ENCODE results near the gene SELENON.

Gene SELENON

GRCh38 chr1:25785333-25786067 is 14.5 kb upstream of the SELENON start:
- TF ChIP-seq ZNF341 (tag by site-specific recombination; IDR thresholded peaks at IDR 0.05; ENCODE audit: low read depth) (0 out of 2 replicates have a peak, but pooled peaks have one; percentile 33), ZNF580 (tag by site-specific recombination; IDR thresholded peaks at IDR 0.05) (no peak), ZBTB17 (tag by site-specific recombination; IDR thresholded peaks at IDR 0.05) (no peak), KLF9 (tag by site-specific recombination; IDR thresholded peaks at IDR 0.05; ENCODE audit: low read depth) (no peak), ZNF169 (tag by site-specific recombination; IDR thresholded peaks at IDR 0.05) (no peak), ZNF19 (tag by site-specific recombination; IDR thresholded peaks at IDR 0.05; ENCODE audit: low read depth) (no peak), KLF1 (tag by site-specific recombination; IDR thresholded peaks at IDR 0.05) (peak; percentile 68), ZFHX2 (tag by site-specific recombination; conservative IDR thresholded peaks at IDR 0.05) (0 out of 2 replicates have a peak, but pooled peaks have one; percentile 14), ZNF292 (tag by site-specific recombination; IDR thresholded peaks at IDR 0.05; ENCODE audit: borderline replicate concordance, low read depth) (no peak)
- TF ChIP-seq, protein P1, sequence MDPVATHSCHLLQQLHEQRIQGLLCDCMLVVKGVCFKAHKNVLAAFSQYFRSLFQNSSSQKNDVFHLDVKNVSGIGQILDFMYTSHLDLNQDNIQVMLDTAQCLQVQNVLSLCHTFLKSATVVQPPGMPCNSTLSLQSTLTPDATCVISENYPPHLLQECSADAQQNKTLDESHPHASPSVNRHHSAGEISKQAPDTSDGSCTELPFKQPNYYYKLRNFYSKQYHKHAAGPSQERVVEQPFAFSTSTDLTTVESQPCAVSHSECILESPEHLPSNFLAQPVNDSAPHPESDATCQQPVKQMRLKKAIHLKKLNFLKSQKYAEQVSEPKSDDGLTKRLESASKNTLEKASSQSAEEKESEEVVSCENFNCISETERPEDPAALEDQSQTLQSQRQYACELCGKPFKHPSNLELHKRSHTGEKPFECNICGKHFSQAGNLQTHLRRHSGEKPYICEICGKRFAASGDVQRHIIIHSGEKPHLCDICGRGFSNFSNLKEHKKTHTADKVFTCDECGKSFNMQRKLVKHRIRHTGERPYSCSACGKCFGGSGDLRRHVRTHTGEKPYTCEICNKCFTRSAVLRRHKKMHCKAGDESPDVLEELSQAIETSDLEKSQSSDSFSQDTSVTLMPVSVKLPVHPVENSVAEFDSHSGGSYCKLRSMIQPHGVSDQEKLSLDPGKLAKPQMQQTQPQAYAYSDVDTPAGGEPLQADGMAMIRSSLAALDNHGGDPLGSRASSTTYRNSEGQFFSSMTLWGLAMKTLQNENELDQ (tag by site-specific recombination; IDR thresholded peaks at IDR 0.05; ENCODE audit: low read depth), result no peak
- Histone ChIP-seq H3K9me3 (ENCODE audit: control insufficient read depth, insufficient read depth, low read depth, low read length) (no peaks in the 10 kb centered on the region), H3K27ac (ENCODE audit: extremely low read depth, low read depth, low read length) (no peak overlapping the region), H3K36me3 (ENCODE audit: control insufficient read depth in 2 of 2, insufficient read depth in 1 of 2, low read length in 2 of 2) (no peaks in the 10 kb centered on the region), H3K4me3 (ENCODE audit: low read depth, low read length) (no peak overlapping the region), H3K4me1 (ENCODE audit: control insufficient read depth, insufficient read depth, low read length) (peaks cover 12% of the 10 kb centered on the region)
- CTCF ChIA-PET, result interaction anchor here (0.5 to 0.9 kb wide), 5 partner anchors 10 to 570 kb away, joined by 3 to 5 read pairs (median 3); no protein-coding TSS in a partner anchor
- POLR2A ChIA-PET, result no interaction called here

DNA sequence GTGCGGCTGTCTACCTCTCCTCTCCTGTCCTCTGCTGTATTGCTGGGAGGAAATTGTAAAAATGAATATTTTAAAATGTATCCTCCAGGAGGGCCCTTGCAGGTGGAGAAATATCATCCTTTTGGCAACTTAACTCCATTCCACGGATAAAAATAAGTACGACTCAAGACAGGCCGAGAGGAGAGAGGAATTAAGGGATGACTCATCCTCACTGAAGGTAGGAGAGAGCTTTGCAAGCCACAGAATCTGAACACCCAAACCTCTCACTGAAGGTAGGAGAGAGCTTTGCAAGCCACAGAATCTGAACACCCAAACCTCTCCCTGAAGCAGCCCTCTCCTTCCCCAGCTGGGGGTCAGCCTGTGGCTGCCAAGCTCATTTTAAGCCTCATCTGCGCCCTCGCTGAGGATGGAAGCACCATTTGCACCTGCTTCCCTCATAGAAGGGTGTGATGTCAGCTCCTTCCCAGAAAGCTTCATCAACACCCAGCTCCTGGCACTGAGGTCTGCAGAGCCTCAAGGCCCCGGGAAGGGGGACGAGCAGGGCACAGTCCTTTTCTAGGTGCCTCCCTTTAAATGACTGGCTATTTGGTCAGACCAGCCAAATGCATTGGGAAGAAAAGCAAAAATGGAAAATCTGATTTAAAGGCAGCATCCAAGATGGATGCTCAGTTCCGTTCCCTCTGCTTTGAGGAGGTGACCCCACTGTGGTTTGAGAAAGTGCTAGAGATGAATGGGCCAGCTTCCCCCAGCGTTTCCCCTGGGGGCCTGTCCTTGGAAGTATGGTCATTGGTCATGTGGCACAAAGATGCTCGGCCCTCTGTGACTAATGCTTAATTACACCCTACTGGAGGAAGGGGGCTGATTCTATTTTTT is 12.9 kb upstream of the SELENON start:
- ChIA-PET POLR2A (interaction anchor here (0.6 to 1.6 kb wide), 5 partner anchors 13 to 551 kb away, joined by 4 to 8 read pairs (median 5); partner anchors contain the start of gene SELENON), CTCF (interaction anchor here (0.5 to 3.4 kb wide), 6 partner anchors 9 to 684 kb away, joined by 4 to 19 read pairs (median 6); partner anchors contain the start of gene SELENON)
- Histone ChIP-seq H3K27ac (ENCODE audit: extremely low read depth, low read depth, low read length) (no peak overlapping the region), H3K36me3 (ENCODE audit: control insufficient read depth in 2 of 2, insufficient read depth in 1 of 2, low read length in 2 of 2) (no peaks in the 10 kb centered on the region), H3K9me3 (ENCODE audit: control insufficient read depth, insufficient read depth, low read depth, low read length) (no peaks in the 10 kb centered on the region), H3K4me3 (ENCODE audit: low read depth, low read length) (no peak overlapping the region), H3K4me1 (ENCODE audit: control insufficient read depth, insufficient read depth, low read length) (peaks cover 12% of the 10 kb centered on the region)
- TF ChIP-seq ZNF473 (tag by site-specific recombination; IDR thresholded peaks at IDR 0.05) (no peak), MYNN (tag by site-specific recombination; IDR thresholded peaks at IDR 0.05; ENCODE audit: borderline replicate concordance) (no peak), ZBTB8A (tag by site-specific recombination; IDR thresholded peaks at IDR 0.05) (no peak), ZFHX2 (tag by site-specific recombination; conservative IDR thresholded peaks at IDR 0.05) (no peak), PRDM1 (tag by site-specific recombination; IDR thresholded peaks at IDR 0.05) (peak; percentile 84), ZNF366 (tag by site-specific recombination; conservative IDR thresholded peaks at IDR 0.05) (peak; percentile 49), KLF10 (tag by site-specific recombination; IDR thresholded peaks at IDR 0.05) (no peak), ZNF23 (tag by site-specific recombination; IDR thresholded peaks at IDR 0.05; ENCODE audit: borderline replicate concordance) (no peak), ZSCAN23 (tag by site-specific recombination; IDR thresholded peaks at IDR 0.05) (no peak), ZNF707 (tag by site-specific recombination; IDR thresholded peaks at IDR 0.05) (peak; percentile 77; the same call in 1 of the 2 replicates), GLIS1 (tag by site-specific recombination; IDR thresholded peaks at IDR 0.05) (peak; percentile 51), ZNF629 (tag by site-specific recombination; IDR thresholded peaks at IDR 0.05) (peak; percentile 19; the same call in 1 of the 2 replicates), BCL11A (tag by site-specific recombination; IDR thresholded peaks at IDR 0.05; ENCODE audit: low read depth) (no peak), ZSCAN16 (tag by site-specific recombination; IDR thresholded peaks at IDR 0.05) (peak; percentile 95), TCF7L2 (IDR thresholded peaks at IDR 0.05; ENCODE audit: borderline replicate concordance, low read depth, low read length) (no peak)
- TF ChIP-seq, protein P2, sequence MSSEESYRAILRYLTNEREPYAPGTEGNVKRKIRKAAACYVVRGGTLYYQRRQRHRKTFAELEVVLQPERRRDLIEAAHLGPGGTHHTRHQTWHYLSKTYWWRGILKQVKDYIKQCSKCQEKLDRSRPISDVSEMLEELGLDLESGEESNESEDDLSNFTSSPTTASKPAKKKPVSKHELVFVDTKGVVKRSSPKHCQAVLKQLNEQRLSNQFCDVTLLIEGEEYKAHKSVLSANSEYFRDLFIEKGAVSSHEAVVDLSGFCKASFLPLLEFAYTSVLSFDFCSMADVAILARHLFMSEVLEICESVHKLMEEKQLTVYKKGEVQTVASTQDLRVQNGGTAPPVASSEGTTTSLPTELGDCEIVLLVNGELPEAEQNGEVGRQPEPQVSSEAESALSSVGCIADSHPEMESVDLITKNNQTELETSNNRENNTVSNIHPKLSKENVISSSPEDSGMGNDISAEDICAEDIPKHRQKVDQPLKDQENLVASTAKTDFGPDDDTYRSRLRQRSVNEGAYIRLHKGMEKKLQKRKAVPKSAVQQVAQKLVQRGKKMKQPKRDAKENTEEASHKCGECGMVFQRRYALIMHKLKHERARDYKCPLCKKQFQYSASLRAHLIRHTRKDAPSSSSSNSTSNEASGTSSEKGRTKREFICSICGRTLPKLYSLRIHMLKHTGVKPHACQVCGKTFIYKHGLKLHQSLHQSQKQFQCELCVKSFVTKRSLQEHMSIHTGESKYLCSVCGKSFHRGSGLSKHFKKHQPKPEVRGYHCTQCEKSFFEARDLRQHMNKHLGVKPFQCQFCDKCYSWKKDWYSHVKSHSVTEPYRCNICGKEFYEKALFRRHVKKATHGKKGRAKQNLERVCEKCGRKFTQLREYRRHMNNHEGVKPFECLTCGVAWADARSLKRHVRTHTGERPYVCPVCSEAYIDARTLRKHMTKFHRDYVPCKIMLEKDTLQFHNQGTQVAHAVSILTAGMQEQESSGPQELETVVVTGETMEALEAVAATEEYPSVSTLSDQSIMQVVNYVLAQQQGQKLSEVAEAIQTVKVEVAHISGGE (tag by site-specific recombination; conservative IDR thresholded peaks at IDR 0.05; ENCODE audit: low read depth), result no peak
- TF ChIP-seq, protein P3, sequence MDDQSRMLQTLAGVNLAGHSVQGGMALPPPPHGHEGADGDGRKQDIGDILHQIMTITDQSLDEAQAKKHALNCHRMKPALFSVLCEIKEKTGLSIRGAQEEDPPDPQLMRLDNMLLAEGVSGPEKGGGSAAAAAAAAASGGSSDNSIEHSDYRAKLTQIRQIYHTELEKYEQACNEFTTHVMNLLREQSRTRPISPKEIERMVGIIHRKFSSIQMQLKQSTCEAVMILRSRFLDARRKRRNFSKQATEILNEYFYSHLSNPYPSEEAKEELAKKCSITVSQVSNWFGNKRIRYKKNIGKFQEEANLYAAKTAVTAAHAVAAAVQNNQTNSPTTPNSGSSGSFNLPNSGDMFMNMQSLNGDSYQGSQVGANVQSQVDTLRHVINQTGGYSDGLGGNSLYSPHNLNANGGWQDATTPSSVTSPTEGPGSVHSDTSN (CRISPR knock-in tag; IDR thresholded peaks at IDR 0.05), result no peak

Measured in HEK293 (cell line).